Renal cortex interstitium (tissue), 11 donors: Measurements from ENCODE around the gene FUT8. TPM values are rescaled to one million over a fixed set of nuclear protein-coding genes. Genes with fewer than 3 reads are reported as not detected.
"Not testable (repeated sequence)": the region's sequence is repeated elsewhere in the genome, so short reads cannot be mapped to it uniquely, and the experiment has no call there.

ENCODE experiments used
- DNase-seq, 11 donors: peaks; one replicate each; pipeline ENCODE4 v3.0.0-alpha.2; 2013; ENCODE audit warnings: low read depth in 9 of 11, low spot score in 4 of 11; ENCODE audit errors: extremely low read depth in 1 of 11
- polyA plus RNA-seq, 3 donors: library from polyadenylated mRNA; unstranded; fragments of 120-200 nt; gene quantifications; one replicate each; pipeline ENCODE4 v1.2.1, GENCODE V29; 2013; ENCODE audit not compliant: insufficient read length in 3 of 3

Gene FUT8
- polyA plus RNA-seq, 3 donors, result 16.4 to 19.5 (median 17.6) TPM

- DNase-seq, result peak in 10 of 11 donors; percentile 9 to 62 (median 51)
These were observed 567 bp downstream of the FUT8 start for GRCh38 chr14:65412856-65413738.

DNA sequence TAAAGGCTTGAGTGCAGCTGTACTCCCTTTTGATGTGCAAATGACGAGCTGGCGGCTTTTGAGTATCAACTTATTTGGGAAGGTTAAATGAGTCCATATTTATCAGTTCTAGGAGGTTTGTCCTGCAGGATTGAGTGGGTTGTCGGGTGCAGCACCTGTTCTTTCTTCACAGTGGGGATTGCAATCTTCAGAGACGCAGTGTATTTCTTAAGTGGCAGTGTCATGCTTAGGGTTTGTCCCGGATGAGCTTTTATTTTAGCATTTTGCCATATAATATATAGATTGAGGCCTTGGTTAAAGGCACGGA lies 1.2 kb downstream of the FUT8 start:
- no peak for DNase-seq

DNA sequence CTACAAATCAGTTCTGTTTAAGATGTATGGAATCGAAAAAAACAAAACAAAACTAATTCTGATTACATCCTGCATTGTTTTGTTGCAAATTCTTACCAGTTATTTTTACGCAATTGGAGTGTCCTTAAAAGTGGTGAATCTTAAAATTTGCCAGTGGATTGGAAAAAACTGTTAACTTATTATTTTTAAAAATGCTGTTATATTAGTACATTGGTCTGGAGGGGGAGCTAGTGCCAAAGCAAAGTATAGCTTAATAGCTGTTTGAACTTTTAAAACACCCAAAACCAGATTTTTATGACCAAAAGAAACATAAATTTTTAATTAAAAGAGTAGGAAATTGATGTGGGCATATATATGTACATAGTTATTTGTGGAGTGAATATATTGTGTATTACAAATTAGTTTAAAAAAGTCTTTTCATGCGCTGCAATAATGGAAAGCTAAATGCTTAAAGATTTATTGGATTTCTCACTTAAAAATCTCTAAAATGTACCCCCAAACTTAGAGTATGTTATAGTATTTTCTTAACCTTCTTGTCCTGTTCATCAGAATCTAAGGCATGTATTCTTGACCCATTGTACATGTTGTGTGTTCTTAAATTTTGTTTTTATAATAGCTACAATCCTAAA lies 2.5 kb downstream of the FUT8 start:
- DNase-seq, result peak in 1 of 11 donors; percentile 16

DNA sequence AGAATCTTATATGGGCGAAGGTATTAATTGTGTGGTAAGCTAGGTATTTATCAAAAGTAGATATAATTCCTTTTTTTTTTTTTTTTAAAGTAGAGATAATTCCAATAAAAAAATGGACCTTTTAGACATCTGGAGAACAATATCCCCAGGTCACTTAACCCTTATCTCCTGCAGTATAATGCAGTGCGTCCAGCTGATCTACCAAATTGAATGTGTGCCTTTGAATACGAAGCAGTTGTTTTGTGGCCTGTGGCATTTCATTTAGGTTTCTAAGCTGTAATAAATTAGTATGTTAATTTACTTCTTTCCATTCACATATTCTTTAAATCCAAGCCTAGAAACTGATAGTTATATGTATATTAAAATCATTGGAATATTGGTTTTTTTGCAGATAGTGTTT lies 3.1 kb downstream of the FUT8 start:
- no peak for DNase-seq

GRCh38 chr14:65419593-65420252 lies 7.2 kb downstream of the FUT8 start:
- no peak for DNase-seq

DNA sequence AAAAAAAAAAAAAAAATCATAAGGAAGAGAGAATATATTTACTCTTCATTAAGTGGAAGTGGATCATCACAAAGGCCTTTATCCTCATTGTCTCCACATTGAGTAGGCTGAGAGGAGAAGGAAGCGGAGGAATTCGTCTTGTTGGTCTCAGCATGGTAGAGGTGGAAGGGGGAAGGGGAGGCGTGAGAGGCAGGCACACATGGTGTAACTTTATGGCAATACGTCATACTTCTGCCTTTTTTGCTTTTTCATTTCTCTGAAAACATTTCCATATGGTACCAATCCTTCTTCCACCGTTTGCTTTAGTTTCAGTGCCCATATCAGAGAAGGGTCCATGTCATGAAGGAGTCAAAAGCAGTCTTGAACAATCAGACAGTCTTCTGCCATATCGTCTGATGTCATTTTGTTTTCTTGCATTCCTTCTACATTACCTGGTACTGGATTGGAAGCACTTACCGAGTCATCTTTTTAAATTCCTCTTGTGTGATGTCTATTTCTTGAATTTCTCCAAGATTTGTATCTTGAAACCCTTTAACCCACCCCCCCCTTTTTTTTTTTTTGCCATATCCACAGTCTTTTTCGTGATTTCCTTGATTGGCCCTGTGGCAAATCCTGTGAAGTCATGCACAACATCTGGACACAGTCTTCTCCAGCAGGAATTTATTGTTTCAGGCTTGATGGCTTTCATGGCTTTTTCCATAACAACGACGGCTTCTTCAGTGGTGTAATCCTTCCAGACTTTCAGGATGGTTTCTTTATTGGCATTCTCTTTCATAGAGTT lies 8.9 kb downstream of the FUT8 start:
- DNase-seq, result no peak

DNA sequence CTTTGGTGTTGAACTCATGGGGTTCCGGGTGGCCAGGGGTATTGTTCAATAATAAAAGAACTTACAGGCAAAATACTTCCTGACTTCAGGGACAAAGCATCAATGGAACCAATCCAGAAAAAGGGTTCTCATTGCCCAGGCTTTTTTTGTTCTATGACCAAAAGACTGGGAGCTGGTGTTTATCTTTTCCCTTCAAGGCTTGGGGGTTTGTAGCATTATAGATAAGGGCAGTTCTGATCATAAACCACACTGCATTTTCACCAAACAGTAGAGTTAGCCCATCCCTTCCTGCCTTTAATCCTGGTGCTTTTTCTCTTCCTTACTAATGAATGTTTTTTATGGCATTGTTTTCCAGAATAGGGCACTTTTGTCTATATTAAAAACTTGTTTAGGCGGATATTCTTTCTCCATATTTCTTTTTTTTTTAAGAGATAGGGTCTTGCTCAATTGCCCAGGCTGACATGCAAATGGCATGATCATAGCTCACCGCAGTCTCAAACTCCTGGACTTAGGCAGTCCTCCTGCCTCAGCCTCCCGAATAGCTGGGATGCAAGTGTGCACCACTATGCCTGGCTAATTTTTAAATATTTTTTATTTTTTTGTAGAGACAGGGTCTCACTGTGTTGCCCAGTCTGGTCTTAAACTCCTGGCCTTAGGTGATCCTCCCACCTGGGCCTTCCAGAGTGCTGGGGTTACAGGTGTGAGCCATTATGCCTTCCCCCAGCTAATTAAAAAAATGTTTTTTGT lies 9.7 kb downstream of the FUT8 start:
- no peak for DNase-seq

- no peak for DNase-seq
These were observed 11.5 kb downstream of the FUT8 start for GRCh38 chr14:65423982-65424381.

DNA sequence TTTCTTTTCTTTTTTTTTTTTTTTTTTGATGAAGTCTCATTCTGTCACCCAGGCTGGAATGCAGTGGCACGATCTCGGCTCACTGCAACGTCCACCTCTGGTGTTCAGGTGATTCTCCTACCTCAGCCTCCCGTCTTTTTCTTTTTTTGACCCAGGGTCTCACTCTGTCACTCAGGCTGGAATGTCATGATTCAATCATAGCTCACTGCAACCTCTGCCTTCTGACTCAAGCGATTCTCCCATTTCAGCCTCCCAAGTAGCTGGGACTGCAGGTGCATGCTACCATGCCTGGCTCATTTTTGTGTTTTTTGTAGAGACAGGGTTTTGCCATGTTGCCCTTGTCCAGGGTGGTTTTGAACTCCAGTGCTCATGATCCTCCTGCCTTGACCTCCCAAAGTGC lies 12.0 kb downstream of the FUT8 start:
- DNase-seq, result no peak

DNA sequence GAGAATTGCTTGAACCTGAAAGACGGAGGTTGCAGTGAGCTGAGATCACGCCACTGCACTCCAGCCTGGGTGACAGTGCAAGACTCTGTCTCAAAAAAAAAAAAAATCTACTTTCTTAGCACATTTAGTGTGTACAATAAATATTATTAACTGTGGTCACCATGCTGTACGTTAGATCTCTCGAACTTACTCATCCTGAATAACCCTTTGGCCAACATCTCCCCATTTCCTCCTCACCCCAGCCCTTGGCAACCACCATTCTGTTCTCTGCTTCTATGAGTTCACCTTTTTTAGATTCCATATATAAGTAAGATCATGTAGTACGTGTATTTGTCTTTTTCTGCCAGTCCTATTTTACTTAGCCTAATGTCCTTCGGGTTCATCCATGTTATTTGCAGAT lies 13.4 kb downstream of the FUT8 start:
- DNase-seq, result no peak

- DNase-seq, result not testable (repeated sequence)
These were observed 14.4 kb downstream of the FUT8 start for GRCh38 chr14:65426902-65427301.

DNA sequence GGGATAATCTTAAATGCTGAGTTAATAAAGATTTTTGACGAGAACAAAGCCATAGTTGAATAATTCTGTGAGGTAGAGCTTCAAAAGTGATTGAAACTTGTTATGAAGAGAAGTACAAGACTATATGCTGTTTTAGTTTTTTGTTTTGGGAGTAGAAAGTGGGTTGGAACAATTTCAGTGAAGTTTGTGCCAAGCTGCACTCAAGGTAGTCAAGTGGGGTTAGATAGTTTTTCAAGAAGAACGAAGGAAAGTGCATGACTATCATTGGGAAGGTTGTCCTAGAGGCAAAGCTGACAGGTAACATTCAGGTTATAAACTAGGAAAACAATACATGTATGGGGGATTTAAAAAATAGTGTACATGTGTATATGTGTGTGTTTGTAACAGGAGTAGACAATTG lies 16.2 kb downstream of the FUT8 start:
- no peak for DNase-seq

DNA sequence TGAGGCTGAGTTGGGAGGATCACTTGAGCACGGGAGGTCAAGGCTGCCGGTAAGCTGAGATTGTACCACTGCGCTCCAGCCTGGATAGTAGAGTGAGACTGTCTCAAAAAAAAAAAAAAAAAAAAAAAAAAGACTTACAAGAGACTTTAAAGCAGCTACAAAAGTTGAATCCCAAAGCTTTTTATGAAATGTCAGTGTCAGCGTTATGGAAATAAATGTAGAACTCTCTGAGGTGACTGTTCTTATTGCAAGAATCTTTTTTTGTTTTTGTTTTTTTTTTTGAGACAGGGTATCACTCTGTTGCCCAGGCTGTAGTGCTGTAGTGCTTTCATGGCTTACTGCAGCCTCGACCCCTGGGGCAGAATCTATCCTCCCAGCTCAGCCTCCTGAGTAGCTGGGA lies 17.2 kb downstream of the FUT8 start:
- DNase-seq, result no peak

GRCh38 chr14:65431245-65431644 lies 18.7 kb downstream of the FUT8 start:
- DNase-seq, result no peak

GRCh38 chr14:65431951-65432350 lies 19.4 kb downstream of the FUT8 start:
- no peak for DNase-seq

- DNase-seq, result no peak
These were observed 19.9 kb downstream of the FUT8 start for GRCh38 chr14:65432361-65432948.

GRCh38 chr14:65433157-65433556 lies 20.6 kb downstream of the FUT8 start:
- DNase-seq, result no peak

- DNase-seq, result no peak
These were observed 21.1 kb downstream of the FUT8 start for GRCh38 chr14:65433646-65434045.
